NCI-H526 (cell line): Measurements from ENCODE around the gene NRIP2.
A peak's percentile ranks its signal among the peaks of the same experiment; 100 is the strongest.
"Not testable (repeated sequence)": the region's sequence is repeated elsewhere in the genome, so short reads cannot be mapped to it uniquely, and the experiment has no call there.

Experiments used
- DNase-seq, 2 experiments: peaks; one replicate each; lab custom pipeline; 2025; lab: John Stamatoyannopoulos, UW

The NRIP2 gene

GRCh38 chr12:2834581-2835491, at the start of gene NRIP2:
TSS of gene NRIP2 (minus strand) at chr12:2835035. CDS start at chr12:2834983, 52 bp downstream.
- DNase-seq = peak; percentile 5 to 51

- DNase-seq = no peak
Observed at GRCh38 chr12:2879853-2880252, 45.0 kb upstream of the NRIP2 start.

- peak; percentile 13 to 27 for DNase-seq
Observed at GRCh38 chr12:2877953-2878732, 43.3 kb upstream of the NRIP2 start.

- DNase-seq = peak; percentile 51 to 94
Observed at GRCh38 chr12:2877047-2877952, 42.5 kb upstream of the NRIP2 start, which contains the start of the genes FOXM1 and RHNO1. TSS of gene FOXM1 (minus strand) at chr12:2877174. CDS start at chr12:2874478, 2,696 bp downstream. TSS of gene RHNO1 (plus strand) at chr12:2877223. CDS start at chr12:2885367, 8,144 bp downstream.

GRCh38 chr12:2876431-2877046, 41.7 kb upstream of the NRIP2 start:
- no peak for DNase-seq

GRCh38 chr12:2868986-2869632, 34.3 kb upstream of the NRIP2 start:
- DNase-seq = not testable (repeated sequence)

GRCh38 chr12:2864198-2864597, 29.4 kb upstream of the NRIP2 start:
- no peak for DNase-seq

- not testable (repeated sequence) for DNase-seq
Observed at GRCh38 chr12:2863402-2863801, 28.6 kb upstream of the NRIP2 start.

GRCh38 chr12:2862876-2863275, 28.0 kb upstream of the NRIP2 start:
- no peak for DNase-seq

GRCh38 chr12:2860170-2860569, 25.3 kb upstream of the NRIP2 start:
- DNase-seq = no peak

- DNase-seq = no peak
Observed at GRCh38 chr12:2858944-2859421, 24.1 kb upstream of the NRIP2 start.

GRCh38 chr12:2858334-2858733, 23.5 kb upstream of the NRIP2 start:
- DNase-seq = no peak

- DNase-seq = no peak
Observed at GRCh38 chr12:2857576-2857975, 22.7 kb upstream of the NRIP2 start.

- peak in 1 of 2 experiments; percentile 43 for DNase-seq
Observed at GRCh38 chr12:2857021-2857431, 22.2 kb upstream of the NRIP2 start, which contains the start of gene TEX52. TSS of gene TEX52 (minus strand) at chr12:2857039. CDS start at chr12:2857026, 13 bp downstream.

- DNase-seq = no peak
Observed at GRCh38 chr12:2856051-2856450, 21.2 kb upstream of the NRIP2 start.

GRCh38 chr12:2855546-2855945, 20.7 kb upstream of the NRIP2 start:
- DNase-seq = no peak

GRCh38 chr12:2854669-2855453, 20.0 kb upstream of the NRIP2 start:
- peak; percentile 18 to 69 for DNase-seq

- DNase-seq = peak; percentile 32 to 79
Observed at GRCh38 chr12:2853626-2854025, 18.8 kb upstream of the NRIP2 start.

GRCh38 chr12:2851931-2852330, 17.1 kb upstream of the NRIP2 start:
- DNase-seq = no peak
